ENCODE data around the gene AEBP1.

AEBP1 gene

GRCh38 chr7:44099669-44100068, 4.5 kb upstream of the AEBP1 start:
- Mint-ChIP-seq H3K36me3 (ENCODE audit: insufficient read depth) (no peaks in the 10 kb centered on the region), H3K9me3 (no peaks in the 10 kb centered on the region), H3K27ac (no peak overlapping the region), H3K4me1 (ENCODE audit: low read depth in 2 of 2) (peaks cover 0 to 1% of the 10 kb centered on the region in 2 donors), H3K27me3 (peaks cover 14 to 34% of the 10 kb centered on the region in 2 donors), H3K4me3 (no peak overlapping the region)
- no peak for ATAC-seq (replicated peaks)
- no peak for DNase-seq

GRCh38 chr7:44100458-44101302, 3.5 kb upstream of the AEBP1 start:
- Mint-ChIP-seq H3K27me3 (peaks cover 23 to 44% of the 10 kb centered on the region in 2 donors), H3K4me3 (no peak overlapping the region), H3K36me3 (ENCODE audit: insufficient read depth) (no peaks in the 10 kb centered on the region), H3K27ac (no peak overlapping the region), H3K9me3 (no peaks in the 10 kb centered on the region), H3K4me1 (ENCODE audit: low read depth in 2 of 2) (peaks cover 0 to 3% of the 10 kb centered on the region in 2 donors)
- no peak for ATAC-seq (replicated peaks)
- DNase-seq: no peak

GRCh38 chr7:44101303-44101965, 2.7 kb upstream of the AEBP1 start:
- DNase-seq: no peak
- peaks cover 0 to 3% of the 10 kb centered on the region in 2 donors for H3K4me1 Mint-ChIP-seq (ENCODE audit: low read depth in 2 of 2)
- H3K27ac Mint-ChIP-seq: no peak overlapping the region
- ATAC-seq (replicated peaks): no peak
- peaks cover 31 to 49% of the 10 kb centered on the region in 2 donors for H3K27me3 Mint-ChIP-seq
- H3K4me3 Mint-ChIP-seq: no peak overlapping the region
- H3K9me3 Mint-ChIP-seq: no peaks in the 10 kb centered on the region
- H3K36me3 Mint-ChIP-seq (ENCODE audit: insufficient read depth): no peaks in the 10 kb centered on the region

GRCh38 chr7:44101966-44102845, 1.9 kb upstream of the AEBP1 start:
- no peaks in the 10 kb centered on the region for H3K9me3 Mint-ChIP-seq
- no peak overlapping the region for H3K27ac Mint-ChIP-seq
- H3K4me3 Mint-ChIP-seq: no peak overlapping the region
- ATAC-seq (replicated peaks) (no peak), DNase-seq (no peak)
- no peaks in the 10 kb centered on the region for H3K36me3 Mint-ChIP-seq (ENCODE audit: insufficient read depth)
- H3K27me3 Mint-ChIP-seq: peaks cover 31 to 51% of the 10 kb centered on the region in 2 donors
- H3K4me1 Mint-ChIP-seq (ENCODE audit: low read depth in 2 of 2): peaks cover 0 to 3% of the 10 kb centered on the region in 2 donors

- peaks cover 31 to 59% of the 10 kb centered on the region in 2 donors for H3K27me3 Mint-ChIP-seq
- ATAC-seq (replicated peaks): no peak
- no peak overlapping the region for H3K27ac Mint-ChIP-seq
- H3K36me3 Mint-ChIP-seq (ENCODE audit: insufficient read depth): no peaks in the 10 kb centered on the region
- no peak for DNase-seq
- peak overlapping the region; percentile 36 to 40 for H3K4me3 Mint-ChIP-seq
- no peaks in the 10 kb centered on the region for H3K9me3 Mint-ChIP-seq
- H3K4me1 Mint-ChIP-seq (ENCODE audit: low read depth in 2 of 2): peaks cover 0 to 3% of the 10 kb centered on the region in 2 donors
These were observed 1.1 kb upstream of the AEBP1 start for GRCh38 chr7:44102846-44103565.

GRCh38 chr7:44103566-44103922, 601 bp upstream of the AEBP1 start:
- DNase-seq (no peak), ATAC-seq (replicated peaks) (no peak)
- peaks cover 31 to 64% of the 10 kb centered on the region in 2 donors for H3K27me3 Mint-ChIP-seq
- peaks cover 0 to 3% of the 10 kb centered on the region in 2 donors for H3K4me1 Mint-ChIP-seq (ENCODE audit: low read depth in 2 of 2)
- H3K27ac Mint-ChIP-seq: no peak overlapping the region
- no peaks in the 10 kb centered on the region for H3K9me3 Mint-ChIP-seq
- no peaks in the 10 kb centered on the region for H3K36me3 Mint-ChIP-seq (ENCODE audit: insufficient read depth)
- H3K4me3 Mint-ChIP-seq: peak overlapping the region; percentile 36 to 40

- Mint-ChIP-seq H3K27ac (no peak overlapping the region), H3K4me3 (peak overlapping the region; percentile 40 to 58), H3K36me3 (ENCODE audit: insufficient read depth) (no peaks in the 10 kb centered on the region), H3K9me3 (no peaks in the 10 kb centered on the region), H3K27me3 (peaks cover 31 to 68% of the 10 kb centered on the region in 2 donors), H3K4me1 (ENCODE audit: low read depth in 2 of 2) (peaks cover 0 to 3% of the 10 kb centered on the region in 2 donors)
- DNase-seq (no peak), ATAC-seq (replicated peaks) (peak; percentile 26)
These were observed 971 bp downstream of the AEBP1 start for GRCh38 chr7:44104860-44105771.

GRCh38 chr7:44105832-44106231, 1.7 kb downstream of the AEBP1 start:
- no peak for DNase-seq

GRCh38 chr7:44106311-44107065, 2.3 kb downstream of the AEBP1 start:
- no peak for ATAC-seq (replicated peaks)
- Mint-ChIP-seq H3K9me3 (no peaks in the 10 kb centered on the region), H3K27me3 (peaks cover 31 to 60% of the 10 kb centered on the region in 2 donors), H3K27ac (no peak overlapping the region), H3K4me3 (no peak overlapping the region), H3K36me3 (ENCODE audit: insufficient read depth) (no peaks in the 10 kb centered on the region), H3K4me1 (ENCODE audit: low read depth in 2 of 2) (peaks cover 0 to 3% of the 10 kb centered on the region in 2 donors)
- DNase-seq: no peak

More at GRCh38 chr7:44105832-44106231, 1.7 kb downstream of the AEBP1 start:
- Mint-ChIP-seq H3K4me1 (ENCODE audit: low read depth in 2 of 2) (peaks cover 0 to 3% of the 10 kb centered on the region in 2 donors), H3K36me3 (ENCODE audit: insufficient read depth) (no peaks in the 10 kb centered on the region), H3K9me3 (no peaks in the 10 kb centered on the region), H3K27me3 (peaks cover 31 to 61% of the 10 kb centered on the region in 2 donors), H3K27ac (no peak overlapping the region), H3K4me3 (peak overlapping the region; percentile 18 to 50)
- no peak for ATAC-seq (replicated peaks)

- ATAC-seq (replicated peaks): no peak
- no peak for DNase-seq
- no peaks in the 10 kb centered on the region for H3K9me3 Mint-ChIP-seq
- H3K4me1 Mint-ChIP-seq (ENCODE audit: low read depth in 2 of 2): peaks cover 0 to 3% of the 10 kb centered on the region in 2 donors
- H3K27ac Mint-ChIP-seq: no peak overlapping the region
- no peaks in the 10 kb centered on the region for H3K36me3 Mint-ChIP-seq (ENCODE audit: insufficient read depth)
- no peak overlapping the region for H3K4me3 Mint-ChIP-seq
- peaks cover 30 to 55% of the 10 kb centered on the region in 2 donors for H3K27me3 Mint-ChIP-seq
These were observed 3.2 kb downstream of the AEBP1 start for GRCh38 chr7:44107116-44107960.
